D721Med (cell line): ENCODE measurements around the gene ABCB11.

ENCODE experiments used
- DNase-seq: peaks from one replicate; pipeline ENCODE4 v3.0.0; 2011; ENCODE audit warnings: low spot score; ENCODE audit not compliant: insufficient read length
- FAIRE-seq: peaks from 2 replicates; lab custom pipeline; 2011; peaks lifted over from hg19 to GRCh38; lab: Jason Lieb, UNC
- CTCF ChIP-seq: IDR thresholded peaks from 2 replicates; pipeline ENCODE4 v1.5.1; 2012; ENCODE audit warnings: mild to moderate bottlenecking, control low read depth; ENCODE audit not compliant: insufficient read depth; ENCODE audit errors: missing control alignments

ABCB11 gene

GRCh38 chr2:168915441-168916330, 115.4 kb downstream of the ABCB11 start:
- DNase-seq (no peak), FAIRE-seq (no peak)
- TF ChIP-seq CTCF: no peak

GRCh38 chr2:168913495-168913894, 117.6 kb downstream of the ABCB11 start:
- DNase-seq (no peak), FAIRE-seq (no peak)
- no peak for TF ChIP-seq CTCF

GRCh38 chr2:168912901-168913369, 118.2 kb downstream of the ABCB11 start:
- no peak for TF ChIP-seq CTCF
- no peak for FAIRE-seq

GRCh38 chr2:168912466-168912865, 118.7 kb downstream of the ABCB11 start:
- FAIRE-seq: no peak

More at GRCh38 chr2:168912901-168913369, 118.2 kb downstream of the ABCB11 start:
- DNase-seq: no peak

GRCh38 chr2:168910330-168910729, 120.8 kb downstream of the ABCB11 start:
- no peak for FAIRE-seq
- DNase-seq: no peak

More at GRCh38 chr2:168912466-168912865, 118.7 kb downstream of the ABCB11 start:
- no peak for TF ChIP-seq CTCF
- DNase-seq: no peak

GRCh38 chr2:168907940-168908662, 123.0 kb downstream of the ABCB11 start:
- FAIRE-seq (no peak), DNase-seq (no peak)
- no peak for TF ChIP-seq CTCF

More at GRCh38 chr2:168910330-168910729, 120.8 kb downstream of the ABCB11 start:
- TF ChIP-seq CTCF: no peak
